ENCODE measurements around the gene CREM. TPM values are rescaled to one million over a fixed set of nuclear protein-coding genes. Genes with fewer than 3 reads are reported as not detected.

Gene CREM
- total RNA-seq, 1 experiment from 2014 or later: 20.0 TPM

DNA sequence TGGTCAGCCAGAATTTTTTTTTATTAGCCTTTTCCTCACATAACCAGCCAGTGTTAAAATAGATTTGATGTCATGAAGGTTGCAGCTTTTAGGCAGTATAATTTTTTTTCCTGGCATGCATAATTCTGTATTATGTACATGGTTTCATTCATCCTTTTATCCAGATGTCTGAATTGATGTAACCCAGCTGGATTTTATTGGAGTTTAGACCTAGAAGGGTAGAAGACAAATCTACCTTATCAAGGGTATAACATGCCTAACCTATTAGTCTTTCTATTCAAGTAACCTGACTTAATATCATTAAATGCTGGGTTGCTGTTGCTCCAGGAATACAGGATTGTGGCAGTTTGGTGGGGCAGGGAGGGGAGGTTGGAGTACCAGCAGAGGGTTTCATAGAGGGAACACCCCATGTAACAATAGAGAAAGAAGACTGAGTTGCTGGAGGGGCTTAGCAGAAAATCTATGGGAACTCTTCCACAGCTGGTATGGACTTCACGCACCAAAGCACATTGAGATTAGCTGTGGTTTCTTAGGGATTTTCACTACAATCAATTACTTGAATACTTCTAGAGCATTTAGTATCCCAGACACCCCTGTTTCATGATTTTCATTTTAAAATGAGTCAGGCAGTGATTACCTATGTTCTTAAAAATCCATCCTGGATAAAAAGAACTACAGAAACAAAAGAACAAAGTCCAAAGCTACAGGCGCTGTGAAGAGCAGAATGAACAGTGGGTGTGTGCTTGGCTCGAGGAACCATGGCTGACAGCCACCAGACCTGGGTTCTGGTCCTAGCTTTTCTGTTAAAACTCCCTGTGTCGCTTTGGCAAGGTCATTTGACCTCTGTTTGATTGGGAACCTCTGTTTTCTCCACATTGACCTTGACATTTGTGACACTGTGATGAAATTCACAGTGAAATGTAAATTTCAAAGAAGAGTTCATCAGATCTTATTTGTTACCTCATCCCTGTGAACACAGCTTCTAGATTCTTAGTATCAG is 93.5 kb downstream of the CREM start:
- Histone ChIP-seq H2BK5ac (ENCODE audit: insufficient read length, low read length) (no peak overlapping the region), H3K23me2 (ENCODE audit: insufficient read length, low read depth, low read length, poor library complexity, severe bottlenecking) (no peaks in the 10 kb centered on the region), H4K8ac (replicated peaks; ENCODE audit: insufficient read length, low read depth, low read length) (no peak overlapping the region), H3K23ac (ENCODE audit: insufficient read length, low read depth, low read length) (no peak overlapping the region), H3K27ac (ENCODE audit: insufficient read length, low read depth, low read length) (no peak overlapping the region), H2AK5ac (ENCODE audit: insufficient read length, low read length) (no peak overlapping the region), H3K4me2 (ENCODE audit: insufficient read depth, insufficient read length, low read length) (no peak overlapping the region), H3K18ac (ENCODE audit: insufficient read length, low read depth, low read length) (no peak overlapping the region), H3K79me2 (ENCODE audit: insufficient read depth, low read length) (no peaks in the 10 kb centered on the region), H3T11ph (ENCODE audit: low read length) (no peak overlapping the region), H2BK20ac (ENCODE audit: low read depth, low read length, poor library complexity, severe bottlenecking) (no peak overlapping the region), H4K5ac (ENCODE audit: insufficient read length, low read depth, low read length) (no peak overlapping the region), H3K56ac (ENCODE audit: insufficient read length, low read depth, low read length) (no peak overlapping the region), H2BK120ac (ENCODE audit: low read depth, low read length, poor library complexity, severe bottlenecking) (no peak overlapping the region), H3K4ac (ENCODE audit: low read depth, low read length) (no peak overlapping the region), H4K91ac (ENCODE audit: insufficient read length, low read depth, low read length) (no peak overlapping the region), H2AFZ (ENCODE audit: low read length) (no peak overlapping the region), H3K79me1 (ENCODE audit: insufficient read depth, low read depth, low read length, poor library complexity, severe bottlenecking) (no peaks in the 10 kb centered on the region), H3K14ac (ENCODE audit: insufficient read depth, low read length) (no peak overlapping the region), H4K20me1 (ENCODE audit: control insufficient read depth, insufficient read depth, insufficient read length) (no peaks in the 10 kb centered on the region), H3K9ac (ENCODE audit: extremely low read depth, insufficient read length, low read length) (no peak overlapping the region), H2BK12ac (ENCODE audit: insufficient read length, low read depth, low read length) (no peak overlapping the region), H3K27me3 (ENCODE audit: insufficient read depth, low read length) (no peaks in the 10 kb centered on the region), H2BK15ac (ENCODE audit: low read depth, low read length) (no peak overlapping the region), H3K9me3 (ENCODE audit: control insufficient read depth, low read depth, low read length) (no peaks in the 10 kb centered on the region), H3K4me1 (ENCODE audit: insufficient read depth, low read length) (no peaks in the 10 kb centered on the region)
- no peak for DNase-seq
- Mint-ChIP-seq H3K4me3 (no peak overlapping the region), H3K27ac (0 out of 7 replicates have a peak overlapping the region, but pooled peaks of 1 of the 3 experiments have one; percentile 30), H3K4me1 (peaks cover 3 to 4% of the 10 kb centered on the region in 2 experiments), H3K27me3 (ENCODE audit: low read depth) (no peaks in the 10 kb centered on the region), H3K9me3 (no peaks in the 10 kb centered on the region), H3K36me3 (ENCODE audit: insufficient read depth in 1 of 3, low read depth in 3 of 3) (no peaks in the 10 kb centered on the region)
- no CpG with 5 or more reads among the region's 4 CpGs for WGBS (ENCODE audit: extremely low coverage, insufficient read length, low lambda C conversion rate)
- TF ChIP-seq, protein P1, sequence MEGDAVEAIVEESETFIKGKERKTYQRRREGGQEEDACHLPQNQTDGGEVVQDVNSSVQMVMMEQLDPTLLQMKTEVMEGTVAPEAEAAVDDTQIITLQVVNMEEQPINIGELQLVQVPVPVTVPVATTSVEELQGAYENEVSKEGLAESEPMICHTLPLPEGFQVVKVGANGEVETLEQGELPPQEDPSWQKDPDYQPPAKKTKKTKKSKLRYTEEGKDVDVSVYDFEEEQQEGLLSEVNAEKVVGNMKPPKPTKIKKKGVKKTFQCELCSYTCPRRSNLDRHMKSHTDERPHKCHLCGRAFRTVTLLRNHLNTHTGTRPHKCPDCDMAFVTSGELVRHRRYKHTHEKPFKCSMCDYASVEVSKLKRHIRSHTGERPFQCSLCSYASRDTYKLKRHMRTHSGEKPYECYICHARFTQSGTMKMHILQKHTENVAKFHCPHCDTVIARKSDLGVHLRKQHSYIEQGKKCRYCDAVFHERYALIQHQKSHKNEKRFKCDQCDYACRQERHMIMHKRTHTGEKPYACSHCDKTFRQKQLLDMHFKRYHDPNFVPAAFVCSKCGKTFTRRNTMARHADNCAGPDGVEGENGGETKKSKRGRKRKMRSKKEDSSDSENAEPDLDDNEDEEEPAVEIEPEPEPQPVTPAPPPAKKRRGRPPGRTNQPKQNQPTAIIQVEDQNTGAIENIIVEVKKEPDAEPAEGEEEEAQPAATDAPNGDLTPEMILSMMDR (conservative IDR thresholded peaks at IDR 0.05): no peak
